Measurements from ENCODE around the gene PTPRC.

Gene PTPRC

DNA sequence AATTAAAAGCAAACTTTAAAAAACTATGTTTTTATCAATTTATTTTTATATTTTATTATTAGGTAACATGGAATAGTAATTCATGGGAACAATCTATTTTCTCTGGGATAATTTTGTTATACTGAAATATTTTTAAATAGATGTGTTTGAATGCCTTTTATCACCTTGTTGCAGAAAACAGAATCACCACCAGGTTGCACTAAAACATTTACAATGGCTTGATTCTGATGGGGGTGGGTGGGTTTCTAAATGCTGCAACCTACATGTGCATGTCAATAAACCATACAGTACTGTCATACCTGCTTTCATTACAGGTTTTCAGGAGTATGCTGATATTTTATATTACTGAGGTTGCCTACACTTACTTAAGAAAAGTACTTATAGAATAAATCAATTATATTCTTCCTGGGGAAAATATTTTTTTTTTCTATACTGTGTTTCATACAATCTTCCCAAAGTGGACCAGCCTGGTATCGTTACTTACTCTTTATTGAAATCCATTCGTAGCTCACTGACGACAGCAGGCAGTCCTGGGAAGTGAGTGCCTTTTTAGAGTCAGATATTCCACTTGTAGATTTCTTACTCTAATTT lies 132.8 kb downstream of the PTPRC start:
- peak in 1 of 2 experiments; percentile 10 for DNase-seq

GRCh38 chr1:198772626-198773025 lies 133.8 kb downstream of the PTPRC start:
- DNase-seq = no peak

DNA sequence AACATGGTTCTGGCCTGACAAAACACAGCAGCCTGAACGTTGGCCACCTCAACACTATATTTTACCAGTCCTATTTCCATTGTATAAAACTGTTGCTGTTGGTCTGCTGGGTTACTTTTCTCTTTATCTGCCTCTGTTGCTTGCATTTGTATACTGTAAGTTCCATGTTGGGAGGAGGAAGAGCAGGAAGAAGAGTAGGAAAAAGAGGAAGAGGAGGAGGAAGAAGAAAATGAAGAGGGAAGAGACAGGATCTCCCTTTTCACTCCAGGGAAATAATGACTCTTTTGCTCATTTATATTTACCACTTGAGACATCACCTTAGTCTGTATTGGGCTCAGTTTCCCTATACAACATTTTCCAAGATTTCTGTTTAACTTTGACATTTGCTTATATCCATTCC lies 134.2 kb downstream of the PTPRC start:
- DNase-seq = no peak

- DNase-seq = no peak
These were observed 134.7 kb downstream of the PTPRC start for GRCh38 chr1:198773523-198773922.

GRCh38 chr1:198774421-198774820 lies 135.6 kb downstream of the PTPRC start:
- no peak for DNase-seq

- no peak for DNase-seq
These were observed 136.8 kb downstream of the PTPRC start for GRCh38 chr1:198775606-198776005.

- no peak for DNase-seq
These were observed 137.8 kb downstream of the PTPRC start for GRCh38 chr1:198776602-198777029.

DNA sequence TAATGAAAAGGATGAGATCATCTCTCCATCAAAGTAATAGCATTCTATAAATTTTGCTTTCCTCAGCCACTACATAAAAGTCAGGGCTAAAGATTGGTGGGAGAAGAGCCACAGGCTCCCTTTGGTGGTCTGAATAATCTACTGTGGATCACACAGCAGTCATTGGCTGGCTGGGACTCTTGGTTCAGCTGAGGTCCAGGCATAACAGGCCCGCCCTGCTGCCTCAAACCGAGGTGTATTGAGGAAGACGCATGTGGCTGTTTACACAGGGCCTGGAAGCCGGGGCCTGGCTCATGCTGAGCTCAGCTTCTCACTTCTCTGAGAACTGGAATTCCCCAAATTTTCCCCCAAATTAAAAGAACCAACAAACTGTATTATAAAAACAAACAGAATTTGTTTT lies 139.2 kb downstream of the PTPRC start:
- DNase-seq = no peak

- DNase-seq = no peak
These were observed 141.5 kb downstream of the PTPRC start for GRCh38 chr1:198780376-198780775.

DNA sequence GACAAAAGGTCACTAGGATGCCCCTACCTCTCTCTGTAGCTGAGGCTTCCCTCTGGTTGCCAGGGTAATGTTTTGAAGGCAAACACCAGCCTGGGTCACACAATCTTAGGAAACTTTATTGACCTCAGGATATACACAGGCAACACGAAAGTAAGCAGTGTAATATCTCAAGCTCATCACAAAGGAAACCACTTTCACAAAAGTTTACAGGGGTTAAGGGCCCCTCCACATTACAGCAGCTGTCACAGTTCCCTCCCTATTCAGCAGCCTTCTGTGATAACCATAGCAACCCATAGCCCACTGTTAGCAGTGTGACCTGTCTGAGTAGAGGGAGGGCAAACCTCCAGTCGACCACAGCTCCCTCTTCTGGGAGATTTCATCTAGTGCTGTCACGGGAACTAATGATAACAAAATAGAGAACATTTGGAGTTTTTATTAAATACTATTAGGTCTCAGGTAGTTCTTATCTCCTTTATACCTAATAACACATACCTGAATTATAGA lies 149.8 kb downstream of the PTPRC start:
- no peak for DNase-seq

- no peak for DNase-seq
These were observed 154.9 kb downstream of the PTPRC start for GRCh38 chr1:198793714-198794113.

GRCh38 chr1:198794498-198794897 lies 155.7 kb downstream of the PTPRC start:
- DNase-seq = no peak

- DNase-seq = no peak
These were observed 158.8 kb downstream of the PTPRC start for GRCh38 chr1:198797656-198798055.

GRCh38 chr1:198798923-198799386 lies 160.1 kb downstream of the PTPRC start:
- DNase-seq = no peak

DNA sequence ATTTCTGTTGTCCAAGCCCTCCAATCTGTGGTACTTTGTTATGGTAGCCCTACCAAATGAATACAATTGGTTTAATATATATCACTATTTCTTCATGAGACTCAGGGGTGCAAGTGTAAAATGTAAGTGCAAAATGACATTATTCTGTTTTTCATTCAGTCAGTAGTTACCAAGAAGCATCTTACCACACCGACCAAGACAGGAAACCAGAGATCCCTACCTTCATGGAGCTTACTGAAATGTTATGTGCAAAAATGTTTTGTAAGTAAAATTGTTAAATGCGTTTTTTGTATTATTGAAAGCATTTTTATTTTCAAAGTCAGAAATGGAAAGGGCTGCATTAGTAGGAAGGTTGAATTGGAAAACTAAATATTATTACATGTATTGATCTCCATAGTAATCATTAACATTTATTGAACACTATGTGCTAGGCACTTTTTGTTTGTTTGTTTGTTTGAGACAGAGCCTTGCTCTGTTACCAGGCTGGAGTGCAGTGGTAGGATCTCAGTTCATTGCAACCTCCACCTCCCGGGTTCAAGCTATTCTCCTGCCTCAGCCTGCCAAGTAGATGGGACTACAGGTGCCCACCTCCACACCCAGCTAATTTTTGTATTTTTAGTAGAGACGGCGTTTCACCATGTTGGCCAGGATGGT lies 166.8 kb downstream of the PTPRC start:
- no peak for DNase-seq

GRCh38 chr1:198806861-198807260 lies 168.0 kb downstream of the PTPRC start:
- DNase-seq = no peak

Data from NCI-H1930 (cell line).